Measurements from ENCODE around the gene BTG1. TPM values are rescaled to one million over a fixed set of nuclear protein-coding genes. Genes with fewer than 3 reads are reported as not detected.

BTG1 gene
- total and polyA plus RNA-seq, 2 of the 8 experiments (the other 6 are each of a cell fraction or from before 2014, with no cell fraction given): 17.1 to 32.7 TPM

- Histone ChIP-seq H4K8ac (ENCODE audit: extremely low read depth, insufficient read depth, low read length) (no peak overlapping the region), H3K23ac (ENCODE audit: insufficient read length) (no peak overlapping the region), H2BK5ac (ENCODE audit: low read depth, low read length) (no peak overlapping the region), H4K5ac (ENCODE audit: insufficient read length, low read depth, low read length) (no peak overlapping the region), H3K27me3 (replicated peaks in 1 of 4; ENCODE audit: control insufficient read depth in 3 of 4, extremely low read depth in 1 of 4, insufficient read depth in 3 of 4, low read length in 3 of 4) (no peaks in the 10 kb centered on the region), H3K4ac (replicated peaks; ENCODE audit: insufficient read length, low read depth, low read length) (no peak overlapping the region), H2AK5ac (ENCODE audit: low read depth, low read length) (no peak overlapping the region), H3K18ac (ENCODE audit: extremely low read depth, low read length) (no peak overlapping the region; the same call in 1 of the 2 replicates), H2BK120ac (replicated peaks; ENCODE audit: low read depth, low read length) (no peak overlapping the region), H3K56ac (replicated peaks; ENCODE audit: insufficient read length, low read depth, low read length) (no peak overlapping the region), H3K4me3 (ENCODE audit: extremely low read depth in 1 of 4, insufficient read depth in 2 of 4, low read depth in 3 of 4, low read length in 4 of 4) (0 out of 8 replicates have a peak overlapping the region, but pooled peaks of 1 of the 4 experiments have one; percentile 9), H3K4me2 (ENCODE audit: insufficient read depth in 1 of 2, low read depth in 2 of 2, low read length in 2 of 2) (peak overlapping the region; percentile 48 to 56; a peak in 2 of 4 replicates), H3K9me3 (ENCODE audit: insufficient read depth in 2 of 2, low read depth in 1 of 2, low read length in 1 of 2) (no peaks in the 10 kb centered on the region), H3K9ac (replicated peaks in 1 of 4; ENCODE audit: extremely low read depth in 1 of 4, low read depth in 3 of 4, low read length in 3 of 4) (0 out of 7 replicates have a peak overlapping the region, but pooled peaks of 1 of the 4 experiments have one; percentile 57), H3K27ac (ENCODE audit: low read depth, low read length) (no peak overlapping the region), H4K91ac (replicated peaks; ENCODE audit: insufficient read length, low read length) (no peak overlapping the region), H2BK12ac (ENCODE audit: low read depth, low read length) (no peak overlapping the region), H3K79me1 (ENCODE audit: low read depth, low read length) (no peaks in the 10 kb centered on the region), H3K14ac (ENCODE audit: insufficient read length) (no peak overlapping the region), H3K4me1 (replicated peaks in 1 of 4; ENCODE audit: control insufficient read depth in 3 of 4, insufficient read depth in 4 of 4, low read length in 3 of 4) (peaks cover 6 to 23% (median 17%) of the 10 kb centered on the region in 4 experiments), H3K79me2 (ENCODE audit: control insufficient read depth in 1 of 2, insufficient read depth in 2 of 2, low read length in 2 of 2) (peaks cover 0 to 30% of the 10 kb centered on the region in 2 experiments; a peak in 2 of 4 replicates), H4K20me1 (replicated peaks in 1 of 2; ENCODE audit: control insufficient read depth in 1 of 2, insufficient read depth in 2 of 2, low read length in 2 of 2) (no peaks in the 10 kb centered on the region), H3K36me3 (ENCODE audit: control insufficient read depth in 2 of 4, insufficient read depth in 4 of 4, low read length in 3 of 4) (no peaks in the 10 kb centered on the region), H2AFZ (ENCODE audit: low read length) (no peak overlapping the region), H2BK20ac (ENCODE audit: low read length) (no peak overlapping the region), H2BK15ac (ENCODE audit: low read length) (no peak overlapping the region), H3K23me2 (ENCODE audit: low read depth, low read length) (no peaks in the 10 kb centered on the region)
- DNase-seq (ENCODE audit: low read depth in 1 of 2, low spot score in 2 of 2) (no peak), FAIRE-seq (no peak)
- CTCF ChIA-PET (ENCODE audit: partially characterized antibody): interaction anchor here (0.7 to 1.9 kb wide), 2 partner anchors 38 to 769 kb away, joined by 3 to 6 read pairs; partner anchors contain the start of gene BTG1
- 23% methylated on average over 7 of the region's 7 CpGs; no CpG with 5 or more reads in 1 of the 2 experiments for WGBS, 2 experiments (ENCODE audit: extremely low coverage in 1 of 2, insufficient coverage in 1 of 2, insufficient read length in 1 of 2, insufficient replicate concordance in 2 of 2, low coverage in 1 of 2, low lambda C conversion rate in 2 of 2, missing lambda C conversion rate in 1 of 2)
- POLR2A ChIA-PET (ENCODE audit: partially characterized antibody): interaction anchor here (1.1 to 4.7 kb wide), 2 partner anchors 37 to 64 kb away, joined by 3 to 40 read pairs; partner anchors contain the start of gene BTG1
- TF ChIP-seq SAP30 (IDR thresholded peaks at IDR 0.05; ENCODE audit: insufficient read depth, insufficient replicate concordance, low read length) (no peak), RXRA (IDR thresholded peaks at IDR 0.05; ENCODE audit: insufficient read depth, low read depth, low read length) (no peak), TEAD4 (IDR thresholded peaks at IDR 0.05; ENCODE audit: low read depth, low read length) (0 out of 2 replicates have a peak, but pooled peaks have one; percentile 6), SUZ12 (IDR thresholded peaks at IDR 0.05; ENCODE audit: low read length) (no peak), HDAC6 (IDR thresholded peaks at IDR 0.05; ENCODE audit: low read depth, low read length) (no peak), E2F6 (IDR thresholded peaks at IDR 0.05) (no peak)
Observed at GRCh38 chr12:92107621-92108131, 38.0 kb downstream of the BTG1 start.
